WTC11 (cell line): ENCODE results near the gene L1TD1. TPM values are rescaled to one million over a fixed set of nuclear protein-coding genes. Genes with fewer than 3 reads are reported as not detected.

Experiments
- ATAC-seq: fragments of 200-7000 bp; cut with Tn5 transposase; 2 replicates; pipeline ENCODE4 v1.10.0; 2021; ENCODE audit warnings: mild to moderate bottlenecking, moderate library complexity
- CTCF ChIA-PET: fragments of 300-600 bp; sonication (Branson Sonifier 250); formaldehyde crosslinking; loops from one replicate; lab custom pipeline; 2021; ENCODE audit warnings: antibody characterized with exemption; lab: Charles Lee
- POLR2A ChIA-PET: fragments of 350-600 bp; sonication (Branson Sonifier 250); formaldehyde crosslinking; loops from one replicate; lab custom pipeline; 2021; ENCODE audit warnings: antibody characterized with exemption; lab: Charles Lee
- DNase-seq: peaks from one replicate; pipeline ENCODE4 v3.0.0; 2021; ENCODE audit warnings: low spot score
- H3K27ac Mint-ChIP-seq: 2 replicates; pipeline ENCODE4 v1.8.0; 2021; ENCODE audit warnings: mixed read lengths
- H3K27me3 Mint-ChIP-seq: 2 replicates; pipeline ENCODE4 v1.8.0; 2021; ENCODE audit warnings: low read depth, mild to moderate bottlenecking, moderate library complexity, mixed read lengths
- H3K36me3 Mint-ChIP-seq: 2 replicates; pipeline ENCODE4 v1.8.0; 2021; ENCODE audit warnings: mixed read lengths
- H3K4me1 Mint-ChIP-seq: 2 replicates; pipeline ENCODE4 v1.8.0; 2022; ENCODE audit warnings: mixed read lengths
- H3K4me3 Mint-ChIP-seq: 2 replicates; pipeline ENCODE4 v1.8.0; 2021; ENCODE audit warnings: mild to moderate bottlenecking, moderate library complexity, mixed read lengths
- H3K9me3 Mint-ChIP-seq: 2 replicates; pipeline ENCODE4 v1.8.0; 2021; ENCODE audit warnings: mixed read lengths
- FOXK1 ChIP-seq: sonication (generic); formaldehyde crosslinking; IDR thresholded peaks from 2 replicates; pipeline ENCODE4 v1.8.0; 2022; ENCODE audit warnings: mild to moderate bottlenecking, moderate library complexity, missing genetic modification reagents
- GABPB1 ChIP-seq: sonication (generic); formaldehyde crosslinking; IDR thresholded peaks from 2 replicates; pipeline ENCODE4 v1.8.1; 2023; ENCODE audit warnings: mild to moderate bottlenecking, missing genetic modification reagents
- GRHL2 ChIP-seq: fragments of 250-450 bp; sonication (Bioruptor Pico); IDR thresholded peaks from 2 replicates; pipeline ENCODE4 v1.8.0; 2022; ENCODE audit warnings: mild to moderate bottlenecking, moderate library complexity; ENCODE audit not compliant: insufficient replicate concordance, severe bottlenecking
- RORB ChIP-seq: fragments of 250-450 bp; sonication (Bioruptor Pico); IDR thresholded peaks from 2 replicates; pipeline ENCODE4 v1.9.0; 2021; ENCODE audit warnings: mild to moderate bottlenecking
- TEAD1 ChIP-seq: sonication (generic); formaldehyde crosslinking; IDR thresholded peaks from 2 replicates; pipeline ENCODE4 v1.8.0; 2022; ENCODE audit warnings: mild to moderate bottlenecking, missing genetic modification reagents
- ZNF138 ChIP-seq: sonication (generic); formaldehyde crosslinking; conservative IDR thresholded peaks from 2 replicates; pipeline ENCODE4 v1.8.1; 2022; ENCODE audit warnings: mild to moderate bottlenecking, moderate library complexity, missing genetic modification reagents
- ZNF232 ChIP-seq: sonication (generic); formaldehyde crosslinking; IDR thresholded peaks from 2 replicates; pipeline ENCODE4 v1.8.0; 2022; ENCODE audit warnings: mild to moderate bottlenecking, missing genetic modification reagents
- total RNA-seq: library from RNA; stranded (reverse); gene quantifications from 3 replicates; pipeline ENCODE4 v1.2.3, GENCODE V29; 2021
- TF ChIP-seq, protein P1 (sequence below): sonication (generic); formaldehyde crosslinking; IDR thresholded peaks from 2 replicates; pipeline ENCODE4 v1.8.0; 2023; ENCODE audit warnings: missing genetic modification reagents, mild to moderate bottlenecking, borderline replicate concordance
- TF ChIP-seq, protein P2 (sequence below): fragments of 250-450 bp; sonication (Bioruptor Pico); IDR thresholded peaks from 2 replicates; pipeline ENCODE4 v1.9.0; 2021; ENCODE audit warnings: mild to moderate bottlenecking
- TF ChIP-seq, protein P3 (sequence below): sonication (generic); formaldehyde crosslinking; IDR thresholded peaks from 2 replicates; pipeline ENCODE4 v1.8.0; 2022; ENCODE audit warnings: mild to moderate bottlenecking, missing genetic modification reagents
- TF ChIP-seq, protein P4 (sequence below): fragments of 250-450 bp; sonication (Bioruptor Pico); conservative IDR thresholded peaks from 2 replicates; pipeline ENCODE4 v1.9.0; 2021; ENCODE audit warnings: mild to moderate bottlenecking
- TF ChIP-seq, protein P5 (sequence below): sonication (generic); formaldehyde crosslinking; IDR thresholded peaks from 2 replicates; pipeline ENCODE4 v1.8.0; 2023; ENCODE audit warnings: mild to moderate bottlenecking, missing genetic modification reagents
- TF ChIP-seq, protein P6 (sequence below): sonication (generic); formaldehyde crosslinking; IDR thresholded peaks from 2 replicates; pipeline ENCODE4 v1.8.1; 2022; ENCODE audit warnings: mild to moderate bottlenecking, missing genetic modification reagents, moderate library complexity, borderline replicate concordance
- TF ChIP-seq, protein P7 (sequence below): sonication (generic); formaldehyde crosslinking; IDR thresholded peaks from 2 replicates; pipeline ENCODE4 v1.8.0; 2022; ENCODE audit warnings: mild to moderate bottlenecking, missing genetic modification reagents
- TF ChIP-seq, protein P8 (sequence below): fragments of 200-600 bp; IDR thresholded peaks from 2 replicates; pipeline ENCODE4 v1.8.0; 2022; ENCODE audit warnings: antibody characterized with exemption
- TF ChIP-seq, protein P9 (sequence below): fragments of 250-450 bp; sonication (Bioruptor Pico); IDR thresholded peaks from 2 replicates; pipeline ENCODE4 v1.8.0; 2021; ENCODE audit warnings: mild to moderate bottlenecking
- TF ChIP-seq, protein P10 (sequence below): sonication (generic); formaldehyde crosslinking; conservative IDR thresholded peaks from 2 replicates; pipeline ENCODE4 v1.8.1; 2022; ENCODE audit warnings: mild to moderate bottlenecking, missing genetic modification reagents
- TF ChIP-seq, protein P11 (sequence below): sonication (generic); formaldehyde crosslinking; IDR thresholded peaks from 2 replicates; pipeline ENCODE4 v1.8.0; 2023; ENCODE audit warnings: missing genetic modification reagents

L1TD1 gene
- total RNA-seq, 1 experiment from 2014 or later, result 319 TPM

DNA sequence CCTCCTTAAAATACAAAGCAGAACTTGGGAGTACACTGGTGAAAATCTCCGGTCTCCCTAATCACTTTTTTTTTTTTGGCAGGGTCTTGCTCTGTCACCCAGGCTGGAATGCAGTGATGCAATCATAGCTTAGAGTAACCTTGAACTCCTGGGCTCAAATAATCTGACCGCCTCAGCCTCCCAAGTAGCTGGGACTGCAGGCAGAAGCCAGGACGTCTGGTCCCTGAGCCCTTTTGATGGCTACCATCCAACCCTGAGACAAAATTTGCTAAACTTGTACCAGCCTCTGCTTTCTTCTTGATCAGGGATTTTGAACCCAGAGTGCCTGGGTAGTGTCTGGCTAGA, 4.1 kb downstream of the L1TD1 start:
- H3K9me3 Mint-ChIP-seq, result peaks cover 5% of the 10 kb centered on the region; the same call in 1 of the 2 replicates
- H3K27ac Mint-ChIP-seq, result peak overlapping the region; percentile 99
- H3K4me3 Mint-ChIP-seq, result peak overlapping the region; percentile 76
- DNase-seq (no peak), ATAC-seq (peak; percentile 1; the same call in 1 of the 2 replicates)
- no peaks in the 10 kb centered on the region; the same call in 1 of the 2 replicates for H3K27me3 Mint-ChIP-seq
- ChIA-PET CTCF (interaction anchor here (1.3 to 3.5 kb wide), 2 partner anchors 16 to 23 kb away, joined by 4 to 30 read pairs; no protein-coding TSS in a partner anchor), POLR2A (interaction anchor here (0.6 to 2.9 kb wide), 9 partner anchors 10 to 238 kb away, joined by 3 to 12 read pairs (median 5); partner anchors contain the start of gene USP1)
- H3K36me3 Mint-ChIP-seq, result peaks cover 78% of the 10 kb centered on the region
- peaks cover 60% of the 10 kb centered on the region for H3K4me1 Mint-ChIP-seq
- TF ChIP-seq, protein P1, sequence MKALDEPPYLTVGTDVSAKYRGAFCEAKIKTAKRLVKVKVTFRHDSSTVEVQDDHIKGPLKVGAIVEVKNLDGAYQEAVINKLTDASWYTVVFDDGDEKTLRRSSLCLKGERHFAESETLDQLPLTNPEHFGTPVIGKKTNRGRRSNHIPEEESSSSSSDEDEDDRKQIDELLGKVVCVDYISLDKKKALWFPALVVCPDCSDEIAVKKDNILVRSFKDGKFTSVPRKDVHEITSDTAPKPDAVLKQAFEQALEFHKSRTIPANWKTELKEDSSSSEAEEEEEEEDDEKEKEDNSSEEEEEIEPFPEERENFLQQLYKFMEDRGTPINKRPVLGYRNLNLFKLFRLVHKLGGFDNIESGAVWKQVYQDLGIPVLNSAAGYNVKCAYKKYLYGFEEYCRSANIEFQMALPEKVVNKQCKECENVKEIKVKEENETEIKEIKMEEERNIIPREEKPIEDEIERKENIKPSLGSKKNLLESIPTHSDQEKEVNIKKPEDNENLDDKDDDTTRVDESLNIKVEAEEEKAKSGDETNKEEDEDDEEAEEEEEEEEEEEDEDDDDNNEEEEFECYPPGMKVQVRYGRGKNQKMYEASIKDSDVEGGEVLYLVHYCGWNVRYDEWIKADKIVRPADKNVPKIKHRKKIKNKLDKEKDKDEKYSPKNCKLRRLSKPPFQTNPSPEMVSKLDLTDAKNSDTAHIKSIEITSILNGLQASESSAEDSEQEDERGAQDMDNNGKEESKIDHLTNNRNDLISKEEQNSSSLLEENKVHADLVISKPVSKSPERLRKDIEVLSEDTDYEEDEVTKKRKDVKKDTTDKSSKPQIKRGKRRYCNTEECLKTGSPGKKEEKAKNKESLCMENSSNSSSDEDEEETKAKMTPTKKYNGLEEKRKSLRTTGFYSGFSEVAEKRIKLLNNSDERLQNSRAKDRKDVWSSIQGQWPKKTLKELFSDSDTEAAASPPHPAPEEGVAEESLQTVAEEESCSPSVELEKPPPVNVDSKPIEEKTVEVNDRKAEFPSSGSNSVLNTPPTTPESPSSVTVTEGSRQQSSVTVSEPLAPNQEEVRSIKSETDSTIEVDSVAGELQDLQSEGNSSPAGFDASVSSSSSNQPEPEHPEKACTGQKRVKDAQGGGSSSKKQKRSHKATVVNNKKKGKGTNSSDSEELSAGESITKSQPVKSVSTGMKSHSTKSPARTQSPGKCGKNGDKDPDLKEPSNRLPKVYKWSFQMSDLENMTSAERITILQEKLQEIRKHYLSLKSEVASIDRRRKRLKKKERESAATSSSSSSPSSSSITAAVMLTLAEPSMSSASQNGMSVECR, result 0 out of 2 replicates have a peak, but pooled peaks have one; percentile 25
- TF ChIP-seq, protein P2, sequence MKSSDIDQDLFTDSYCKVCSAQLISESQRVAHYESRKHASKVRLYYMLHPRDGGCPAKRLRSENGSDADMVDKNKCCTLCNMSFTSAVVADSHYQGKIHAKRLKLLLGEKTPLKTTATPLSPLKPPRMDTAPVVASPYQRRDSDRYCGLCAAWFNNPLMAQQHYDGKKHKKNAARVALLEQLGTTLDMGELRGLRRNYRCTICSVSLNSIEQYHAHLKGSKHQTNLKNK (CRISPR knock-in tag), result peak; percentile 2; the same call in 1 of the 2 replicates
- TF ChIP-seq, protein P3, sequence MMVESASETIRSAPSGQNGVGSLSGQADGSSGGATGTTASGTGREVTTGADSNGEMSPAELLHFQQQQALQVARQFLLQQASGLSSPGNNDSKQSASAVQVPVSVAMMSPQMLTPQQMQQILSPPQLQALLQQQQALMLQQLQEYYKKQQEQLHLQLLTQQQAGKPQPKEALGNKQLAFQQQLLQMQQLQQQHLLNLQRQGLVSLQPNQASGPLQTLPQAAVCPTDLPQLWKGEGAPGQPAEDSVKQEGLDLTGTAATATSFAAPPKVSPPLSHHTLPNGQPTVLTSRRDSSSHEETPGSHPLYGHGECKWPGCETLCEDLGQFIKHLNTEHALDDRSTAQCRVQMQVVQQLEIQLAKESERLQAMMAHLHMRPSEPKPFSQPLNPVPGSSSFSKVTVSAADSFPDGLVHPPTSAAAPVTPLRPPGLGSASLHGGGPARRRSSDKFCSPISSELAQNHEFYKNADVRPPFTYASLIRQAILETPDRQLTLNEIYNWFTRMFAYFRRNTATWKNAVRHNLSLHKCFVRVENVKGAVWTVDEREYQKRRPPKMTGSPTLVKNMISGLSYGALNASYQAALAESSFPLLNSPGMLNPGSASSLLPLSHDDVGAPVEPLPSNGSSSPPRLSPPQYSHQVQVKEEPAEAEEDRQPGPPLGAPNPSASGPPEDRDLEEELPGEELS (CRISPR knock-in tag), result no peak
- TF ChIP-seq, protein P4, sequence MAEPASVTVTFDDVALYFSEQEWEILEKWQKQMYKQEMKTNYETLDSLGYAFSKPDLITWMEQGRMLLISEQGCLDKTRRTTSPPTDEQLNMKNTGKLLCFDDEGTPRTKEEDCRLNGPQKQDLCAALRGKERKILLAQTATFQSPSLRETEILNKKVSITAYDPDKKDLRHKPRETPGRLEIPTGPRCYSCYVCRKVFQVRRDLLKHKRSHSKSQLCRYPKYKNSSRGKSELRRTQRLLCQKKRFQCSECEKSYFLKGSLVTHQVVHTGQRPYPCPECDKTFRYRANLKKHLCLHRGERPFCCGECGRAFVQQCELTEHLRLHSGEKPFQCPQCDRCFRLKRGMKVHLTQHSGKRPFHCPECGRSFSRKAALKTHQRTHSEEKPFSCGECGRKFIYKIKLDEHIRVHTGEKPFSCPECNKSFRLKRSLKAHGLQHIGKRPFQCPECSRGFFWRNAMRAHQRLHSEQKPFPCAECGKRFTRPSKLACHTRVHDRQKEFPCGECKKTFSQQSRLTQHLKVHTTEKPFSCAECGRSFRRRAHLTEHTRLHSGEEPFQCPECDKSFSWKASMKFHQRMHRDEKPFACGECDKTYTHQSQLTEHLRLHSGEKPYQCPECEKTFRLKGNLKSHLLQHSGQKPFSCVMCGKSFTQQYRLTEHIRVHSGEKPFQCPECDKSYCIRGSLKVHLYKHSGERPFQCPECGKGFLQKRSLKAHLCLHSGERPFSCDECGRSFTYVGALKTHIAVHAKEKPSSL (CRISPR knock-in tag), result peak; percentile 16; the same call in 1 of the 2 replicates
- TF ChIP-seq ZNF138 (no peak), ZNF232 (no peak), GRHL2 (no peak), RORB (CRISPR knock-in tag) (no peak), TEAD1 (no peak), FOXK1 (CRISPR knock-in tag) (no peak), GABPB1 (CRISPR knock-in tag) (peak; percentile 90)
- TF ChIP-seq, protein P5, sequence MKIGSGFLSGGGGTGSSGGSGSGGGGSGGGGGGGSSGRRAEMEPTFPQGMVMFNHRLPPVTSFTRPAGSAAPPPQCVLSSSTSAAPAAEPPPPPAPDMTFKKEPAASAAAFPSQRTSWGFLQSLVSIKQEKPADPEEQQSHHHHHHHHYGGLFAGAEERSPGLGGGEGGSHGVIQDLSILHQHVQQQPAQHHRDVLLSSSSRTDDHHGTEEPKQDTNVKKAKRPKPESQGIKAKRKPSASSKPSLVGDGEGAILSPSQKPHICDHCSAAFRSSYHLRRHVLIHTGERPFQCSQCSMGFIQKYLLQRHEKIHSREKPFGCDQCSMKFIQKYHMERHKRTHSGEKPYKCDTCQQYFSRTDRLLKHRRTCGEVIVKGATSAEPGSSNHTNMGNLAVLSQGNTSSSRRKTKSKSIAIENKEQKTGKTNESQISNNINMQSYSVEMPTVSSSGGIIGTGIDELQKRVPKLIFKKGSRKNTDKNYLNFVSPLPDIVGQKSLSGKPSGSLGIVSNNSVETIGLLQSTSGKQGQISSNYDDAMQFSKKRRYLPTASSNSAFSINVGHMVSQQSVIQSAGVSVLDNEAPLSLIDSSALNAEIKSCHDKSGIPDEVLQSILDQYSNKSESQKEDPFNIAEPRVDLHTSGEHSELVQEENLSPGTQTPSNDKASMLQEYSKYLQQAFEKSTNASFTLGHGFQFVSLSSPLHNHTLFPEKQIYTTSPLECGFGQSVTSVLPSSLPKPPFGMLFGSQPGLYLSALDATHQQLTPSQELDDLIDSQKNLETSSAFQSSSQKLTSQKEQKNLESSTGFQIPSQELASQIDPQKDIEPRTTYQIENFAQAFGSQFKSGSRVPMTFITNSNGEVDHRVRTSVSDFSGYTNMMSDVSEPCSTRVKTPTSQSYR (CRISPR knock-in tag), result no peak
- TF ChIP-seq, protein P6, sequence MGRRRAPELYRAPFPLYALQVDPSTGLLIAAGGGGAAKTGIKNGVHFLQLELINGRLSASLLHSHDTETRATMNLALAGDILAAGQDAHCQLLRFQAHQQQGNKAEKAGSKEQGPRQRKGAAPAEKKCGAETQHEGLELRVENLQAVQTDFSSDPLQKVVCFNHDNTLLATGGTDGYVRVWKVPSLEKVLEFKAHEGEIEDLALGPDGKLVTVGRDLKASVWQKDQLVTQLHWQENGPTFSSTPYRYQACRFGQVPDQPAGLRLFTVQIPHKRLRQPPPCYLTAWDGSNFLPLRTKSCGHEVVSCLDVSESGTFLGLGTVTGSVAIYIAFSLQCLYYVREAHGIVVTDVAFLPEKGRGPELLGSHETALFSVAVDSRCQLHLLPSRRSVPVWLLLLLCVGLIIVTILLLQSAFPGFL (CRISPR knock-in tag), result no peak
- TF ChIP-seq, protein P7, sequence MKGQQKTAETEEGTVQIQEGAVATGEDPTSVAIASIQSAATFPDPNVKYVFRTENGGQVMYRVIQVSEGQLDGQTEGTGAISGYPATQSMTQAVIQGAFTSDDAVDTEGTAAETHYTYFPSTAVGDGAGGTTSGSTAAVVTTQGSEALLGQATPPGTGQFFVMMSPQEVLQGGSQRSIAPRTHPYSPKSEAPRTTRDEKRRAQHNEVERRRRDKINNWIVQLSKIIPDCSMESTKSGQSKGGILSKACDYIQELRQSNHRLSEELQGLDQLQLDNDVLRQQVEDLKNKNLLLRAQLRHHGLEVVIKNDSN (CRISPR knock-in tag), result no peak
- TF ChIP-seq, protein P8, sequence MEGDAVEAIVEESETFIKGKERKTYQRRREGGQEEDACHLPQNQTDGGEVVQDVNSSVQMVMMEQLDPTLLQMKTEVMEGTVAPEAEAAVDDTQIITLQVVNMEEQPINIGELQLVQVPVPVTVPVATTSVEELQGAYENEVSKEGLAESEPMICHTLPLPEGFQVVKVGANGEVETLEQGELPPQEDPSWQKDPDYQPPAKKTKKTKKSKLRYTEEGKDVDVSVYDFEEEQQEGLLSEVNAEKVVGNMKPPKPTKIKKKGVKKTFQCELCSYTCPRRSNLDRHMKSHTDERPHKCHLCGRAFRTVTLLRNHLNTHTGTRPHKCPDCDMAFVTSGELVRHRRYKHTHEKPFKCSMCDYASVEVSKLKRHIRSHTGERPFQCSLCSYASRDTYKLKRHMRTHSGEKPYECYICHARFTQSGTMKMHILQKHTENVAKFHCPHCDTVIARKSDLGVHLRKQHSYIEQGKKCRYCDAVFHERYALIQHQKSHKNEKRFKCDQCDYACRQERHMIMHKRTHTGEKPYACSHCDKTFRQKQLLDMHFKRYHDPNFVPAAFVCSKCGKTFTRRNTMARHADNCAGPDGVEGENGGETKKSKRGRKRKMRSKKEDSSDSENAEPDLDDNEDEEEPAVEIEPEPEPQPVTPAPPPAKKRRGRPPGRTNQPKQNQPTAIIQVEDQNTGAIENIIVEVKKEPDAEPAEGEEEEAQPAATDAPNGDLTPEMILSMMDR, result no peak
- TF ChIP-seq, protein P9, sequence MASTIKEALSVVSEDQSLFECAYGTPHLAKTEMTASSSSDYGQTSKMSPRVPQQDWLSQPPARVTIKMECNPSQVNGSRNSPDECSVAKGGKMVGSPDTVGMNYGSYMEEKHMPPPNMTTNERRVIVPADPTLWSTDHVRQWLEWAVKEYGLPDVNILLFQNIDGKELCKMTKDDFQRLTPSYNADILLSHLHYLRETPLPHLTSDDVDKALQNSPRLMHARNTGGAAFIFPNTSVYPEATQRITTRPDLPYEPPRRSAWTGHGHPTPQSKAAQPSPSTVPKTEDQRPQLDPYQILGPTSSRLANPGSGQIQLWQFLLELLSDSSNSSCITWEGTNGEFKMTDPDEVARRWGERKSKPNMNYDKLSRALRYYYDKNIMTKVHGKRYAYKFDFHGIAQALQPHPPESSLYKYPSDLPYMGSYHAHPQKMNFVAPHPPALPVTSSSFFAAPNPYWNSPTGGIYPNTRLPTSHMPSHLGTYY, result 0 out of 2 replicates have a peak, but pooled peaks have one; percentile 9
- TF ChIP-seq, protein P10, sequence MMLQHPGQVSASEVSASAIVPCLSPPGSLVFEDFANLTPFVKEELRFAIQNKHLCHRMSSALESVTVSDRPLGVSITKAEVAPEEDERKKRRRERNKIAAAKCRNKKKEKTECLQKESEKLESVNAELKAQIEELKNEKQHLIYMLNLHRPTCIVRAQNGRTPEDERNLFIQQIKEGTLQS (CRISPR knock-in tag), result peak; percentile 81; the same call in 1 of the 2 replicates
- TF ChIP-seq, protein P11, sequence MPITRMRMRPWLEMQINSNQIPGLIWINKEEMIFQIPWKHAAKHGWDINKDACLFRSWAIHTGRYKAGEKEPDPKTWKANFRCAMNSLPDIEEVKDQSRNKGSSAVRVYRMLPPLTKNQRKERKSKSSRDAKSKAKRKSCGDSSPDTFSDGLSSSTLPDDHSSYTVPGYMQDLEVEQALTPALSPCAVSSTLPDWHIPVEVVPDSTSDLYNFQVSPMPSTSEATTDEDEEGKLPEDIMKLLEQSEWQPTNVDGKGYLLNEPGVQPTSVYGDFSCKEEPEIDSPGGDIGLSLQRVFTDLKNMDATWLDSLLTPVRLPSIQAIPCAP (CRISPR knock-in tag), result no peak
